IMR-90 (cell line): ENCODE results near the gene TPT1. TPM values are rescaled to one million over a fixed set of nuclear protein-coding genes. Genes with fewer than 3 reads are reported as not detected.

Experiments
- ATAC-seq: fragments of 200-7000 bp; cut with Tn5 transposase; 2 replicates; pipeline ENCODE4 v1.9.1; 2020; ENCODE audit warnings: low read depth, mild to moderate bottlenecking, moderate library complexity
- BruUV-seq: library from RNA; stranded (reverse); fragments of 400-500 nt; replicated peaks from 2 replicates; lab custom pipeline; 2021; lab: Mats Ljungman, UMichigan
- CTCF ChIA-PET: fragments of 300-600 bp; formaldehyde crosslinking; extraction: SDS; loops from one replicate; lab custom pipeline; 2021; ENCODE audit warnings: antibody characterized with exemption; lab: Yijun Ruan, JAX
- POLR2A ChIA-PET: fragments of 300-600 bp; sonication (Branson Sonifier 250); formaldehyde crosslinking; loops from one replicate; lab custom pipeline; 2022; ENCODE audit warnings: antibody characterized with exemption; ENCODE audit not compliant: unreplicated experiment; lab: Charles Lee
- DNase-seq: peaks from one replicate; pipeline ENCODE4 v3.0.0; 2013
- H2AFZ ChIP-seq: replicated peaks from 2 replicates; pipeline ENCODE3; 2013; ENCODE audit warnings: low read length, mild to moderate bottlenecking; ENCODE audit not compliant: poor library complexity
- H2AK5ac ChIP-seq: 2 replicates; pipeline ENCODE4 v1.6.1; 2013; ENCODE audit warnings: low read depth, low read length, inconsistent platforms
- H2AK9ac ChIP-seq: replicated peaks from 2 replicates; pipeline ENCODE3; 2013; ENCODE audit warnings: mild to moderate bottlenecking, low read depth, low read length, moderate library complexity; ENCODE audit not compliant: poor library complexity
- H2BK120ac ChIP-seq: 2 replicates; pipeline ENCODE4 v1.6.1; 2013; ENCODE audit warnings: low read depth, low read length, inconsistent platforms
- H2BK15ac ChIP-seq: 3 replicates; pipeline ENCODE4 v1.6.1; 2013; ENCODE audit warnings: low read depth, low read length, inconsistent platforms
- H2BK20ac ChIP-seq: 2 replicates; pipeline ENCODE4 v1.6.1; 2013; ENCODE audit warnings: low read depth, mild to moderate bottlenecking, inconsistent platforms, low read length, moderate library complexity
- H2BK5ac ChIP-seq: 2 replicates; pipeline ENCODE4 v1.6.1; 2013; ENCODE audit warnings: mild to moderate bottlenecking, low read depth, low read length, inconsistent platforms; ENCODE audit not compliant: poor library complexity, severe bottlenecking
- H3K14ac ChIP-seq: replicated peaks from 2 replicates; pipeline ENCODE4 v1.6.1; 2013; ENCODE audit warnings: low read depth, low read length, inconsistent platforms
- H3K18ac ChIP-seq: 2 replicates; pipeline ENCODE4 v1.6.1; 2013; ENCODE audit warnings: low read depth, low read length, control low read depth
- H3K23ac ChIP-seq: 2 replicates; pipeline ENCODE4 v1.6.1; 2013; ENCODE audit warnings: low read depth, low read length, inconsistent platforms
- H3K27ac ChIP-seq: 2 replicates; pipeline ENCODE4 v1.5.1; 2013; ENCODE audit warnings: mild to moderate bottlenecking, control low read depth, low read length; ENCODE audit not compliant: insufficient read depth
- H3K27me3 ChIP-seq: 2 replicates; pipeline ENCODE4 v1.6.1; 2013; ENCODE audit warnings: low read length; ENCODE audit not compliant: control insufficient read depth, insufficient read depth
- H3K36me3 ChIP-seq: 2 replicates; pipeline ENCODE4 v1.6.1; 2013; ENCODE audit warnings: low read length, mixed read lengths; ENCODE audit not compliant: control insufficient read depth, insufficient read depth
- H3K4ac ChIP-seq: 2 replicates; pipeline ENCODE4 v1.6.1; 2013; ENCODE audit warnings: low read depth, low read length, inconsistent platforms
- H3K4me1 ChIP-seq: 2 replicates; pipeline ENCODE4 v1.6.1; 2013; ENCODE audit warnings: low read length, mixed read lengths; ENCODE audit not compliant: control insufficient read depth, insufficient read depth
- H3K4me2 ChIP-seq: 2 replicates; pipeline ENCODE4 v1.6.1; 2013; ENCODE audit warnings: low read depth, mild to moderate bottlenecking, control low read depth, low read length, moderate library complexity
- H3K4me3 ChIP-seq: 2 replicates; pipeline ENCODE4 v1.5.1; 2013; ENCODE audit warnings: low read depth, mild to moderate bottlenecking, control low read depth, low read length, moderate library complexity; ENCODE audit not compliant: insufficient read depth
- H3K56ac ChIP-seq: 2 replicates; pipeline ENCODE4 v1.6.1; 2013; ENCODE audit warnings: low read length, inconsistent platforms; ENCODE audit not compliant: insufficient read depth; ENCODE audit errors: extremely low read depth
- H3K79me1 ChIP-seq, 2 experiments: 2 replicates each; pipeline ENCODE4 v1.6.1; 2013; ENCODE audit warnings: low read length in 2 of 2, inconsistent platforms in 1 of 2, low read depth in 1 of 2
- H3K9ac ChIP-seq: 2 replicates; pipeline ENCODE4 v1.6.1; 2013; ENCODE audit warnings: low read depth, low read length, control low read depth
- H3K9me1 ChIP-seq: 2 replicates; pipeline ENCODE4 v1.6.1; 2013; ENCODE audit warnings: low read length, inconsistent platforms; ENCODE audit not compliant: insufficient read depth
- H3K9me3 ChIP-seq: 2 replicates; pipeline ENCODE4 v1.6.1; 2013; ENCODE audit warnings: low read length; ENCODE audit not compliant: control insufficient read depth, insufficient read depth
- H4K20me1 ChIP-seq: 2 replicates; pipeline ENCODE4 v1.6.1; 2013; ENCODE audit warnings: low read length, inconsistent platforms; ENCODE audit not compliant: insufficient read depth
- H4K5ac ChIP-seq: 2 replicates; pipeline ENCODE4 v1.6.1; 2013; ENCODE audit warnings: mild to moderate bottlenecking, low read depth, low read length, control low read depth
- H4K8ac ChIP-seq, 2 experiments: 2 replicates each; pipeline ENCODE4 v1.6.1; 2013; ENCODE audit warnings: low read depth in 2 of 2, low read length in 2 of 2, control low read depth in 1 of 2, inconsistent platforms in 1 of 2
- H4K91ac ChIP-seq: 2 replicates; pipeline ENCODE4 v1.6.1; 2013; ENCODE audit warnings: low read depth, low read length, inconsistent platforms; ENCODE audit not compliant: insufficient read depth
- BHLHE40 ChIP-seq: fragments of 150-350 bp; IDR thresholded peaks from 2 replicates; pipeline ENCODE4 v1.6.1; 2016; ENCODE audit warnings: mild to moderate bottlenecking, low read depth, low read length
- FOS ChIP-seq: fragments of 150-350 bp; IDR thresholded peaks from 2 replicates; pipeline ENCODE4 v1.6.1; 2016; ENCODE audit warnings: low read depth, low read length
- MAZ ChIP-seq: IDR thresholded peaks from 2 replicates; pipeline ENCODE4 v1.6.1; 2012; ENCODE audit warnings: low read depth, mild to moderate bottlenecking, low read length, improper control_type of control experiment, moderate library complexity, borderline replicate concordance
- NFE2L2 ChIP-seq: fragments of 150-350 bp; IDR thresholded peaks from 2 replicates; pipeline ENCODE4 v1.6.1; 2016; ENCODE audit warnings: low read depth, mild to moderate bottlenecking, low read length
- RCOR1 ChIP-seq: IDR thresholded peaks from 2 replicates; pipeline ENCODE4 v1.6.1; 2012; ENCODE audit warnings: mild to moderate bottlenecking, low read length, improper control_type of control experiment; ENCODE audit not compliant: insufficient replicate concordance
- SMC3 ChIP-seq: fragments of 150-350 bp; IDR thresholded peaks from 2 replicates; pipeline ENCODE4 v1.6.1; 2016; ENCODE audit warnings: low read depth, mild to moderate bottlenecking, antibody characterized with exemption, low read length, moderate library complexity
- USF2 ChIP-seq: fragments of 150-350 bp; IDR thresholded peaks from 2 replicates; pipeline ENCODE4 v1.6.1; 2017; ENCODE audit warnings: mild to moderate bottlenecking, antibody characterized with exemption, low read length, low read depth
- WGBS, 2 experiments: methylation state at CpG; one replicate each; pipeline versions ENCODE4 v1.1.5 to v1.1.7; 2013; ENCODE audit warnings: missing lambda C conversion rate in 2 of 2; ENCODE audit not compliant: insufficient read length in 1 of 2; ENCODE audit errors: extremely low coverage in 2 of 2; 5-methylcytosine and 5-hydroxymethylcytosine counted together
- dilution Hi-C: fragments of 300-500 bp; cut with HindIII; formaldehyde crosslinking; loops from one replicate; pipeline ENCODE4 v1.14.3; 2018; ENCODE audit warnings: low sequenced_read_pairs; ENCODE audit not compliant: unreplicated experiment
- in situ Hi-C: fragments of 300-500 bp; cut with MboI; formaldehyde crosslinking; loops from 3 replicates; pipeline ENCODE4 v1.14.3; 2019; ENCODE audit warnings: low sequenced_read_pairs, inconsistent platforms, mixed read lengths
- intact Hi-C: fragments of 100-400 bp; cut with micrococcal nuclease; formaldehyde crosslinking; loops from 2 replicates; pipeline ENCODE4 v1.10.0; 2022
- polyA plus RNA-seq, 3 experiments: library from polyadenylated mRNA; depleted of rRNA; stranded (reverse); fragments of >200 nt; gene quantifications; 2 replicates each; pipeline ENCODE4 v1.2.3, GENCODE V29; 2012; ENCODE audit warnings: low replicate concordance in 1 of 3
- total RNA-seq: library from RNA; depleted of rRNA; stranded (reverse); fragments of >200 nt; gene quantifications from 2 replicates; pipeline ENCODE4 v1.2.3, GENCODE V29; 2012

The TPT1 gene
- total and polyA plus RNA-seq, 2 of the 4 experiments (the other 2 are of a cell fraction) = 1,663 to 2,665 TPM

- Histone ChIP-seq H3K4me3 (no peak overlapping the region), H3K18ac (no peak overlapping the region), H3K56ac (no peak overlapping the region), H2AK9ac (no peak overlapping the region), H2BK15ac (no peak overlapping the region), H2BK20ac (no peak overlapping the region), H3K4me1 (peaks cover 3% of the 10 kb centered on the region), H2AFZ (no peak overlapping the region), H4K20me1 (no peaks in the 10 kb centered on the region), H3K4me2 (no peak overlapping the region), H3K9ac (no peak overlapping the region), H3K9me1 (peaks cover 9% of the 10 kb centered on the region), H4K91ac (no peak overlapping the region), H3K79me1 (peaks cover 7 to 26% of the 10 kb centered on the region in 2 experiments; a peak in 3 of 4 replicates), H2BK120ac (no peak overlapping the region), H3K4ac (no peak overlapping the region), H3K9me3 (no peaks in the 10 kb centered on the region), H2BK5ac (no peak overlapping the region), H3K23ac (no peak overlapping the region), H4K5ac (no peak overlapping the region), H4K8ac (no peak overlapping the region), H3K27ac (no peak overlapping the region), H3K27me3 (no peaks in the 10 kb centered on the region), H2AK5ac (0 out of 2 replicates have a peak overlapping the region, but pooled peaks have one; percentile 1), H3K36me3 (peaks cover 11% of the 10 kb centered on the region; the same call in 1 of the 2 replicates), H3K14ac (no peak overlapping the region)
- in situ Hi-C loops = loop anchor here (25.0 kb wide), 1 partner anchor 620 kb away; no protein-coding TSS in a partner anchor
- ChIA-PET CTCF (interaction anchor here (0.6 kb wide), 1 partner anchor 39 kb away, joined by 5 read pairs; no protein-coding TSS in a partner anchor), POLR2A (no interaction called here)
- intact Hi-C loops = no loop called here
- DNase-seq (peak; percentile 94), ATAC-seq (peak; percentile 44; the same call in 1 of the 2 replicates)
- WGBS, 2 experiments = 100% methylated on average over 1 of the region's 2 CpGs; no CpG with 5 or more reads in 1 of the 2 experiments
- TF ChIP-seq NFE2L2 (no peak), MAZ (peak; percentile 67; the same call in 1 of the 2 replicates), BHLHE40 (peak; percentile 56), FOS (peak; percentile 79), RCOR1 (peak; percentile 45), SMC3 (no peak), USF2 (peak; percentile 50; the same call in 1 of the 2 replicates)
- dilution Hi-C loops = no loop called here
- BruUV-seq = no TSS peak
These were observed 26.4 kb upstream of the TPT1 start for GRCh38 chr13:45367358-45367757.
